22Rv1 (cell line): ENCODE results near the gene SULF2.

ENCODE experiments used
- CTCF ChIP-seq: fragments of 450-650 bp; IDR thresholded peaks from 2 replicates; pipeline ENCODE4 v1.5.1; 2017; ENCODE audit warnings: mild to moderate bottlenecking
- ZFX ChIP-seq: fragments of 450-650 bp; IDR thresholded peaks from 2 replicates; pipeline ENCODE4 v1.6.1; 2017; ENCODE audit warnings: antibody characterized with exemption, borderline replicate concordance

GRCh38 chr20:47672886-47673670 lies 112.2 kb downstream of the SULF2 start:
- TF ChIP-seq ZFX (no peak), CTCF (no peak)
